Measurements from ENCODE around the gene RARS2. TPM values are rescaled to one million over a fixed set of nuclear protein-coding genes. Genes with fewer than 3 reads are reported as not detected.

The RARS2 gene
- total RNA-seq, 1 donor from 2014 or later = 18.3 TPM

- intact Hi-C loops (cut with DNase I) = no loop called here
- DNase-seq (ENCODE audit: missing footprints) (no peak), ATAC-seq (no peak)
These were observed 3.3 kb downstream of the RARS2 start for GRCh38 chr6:87586371-87587077.

GRCh38 chr6:87583822-87584221, 6.0 kb downstream of the RARS2 start:
- no peak for ATAC-seq
- intact Hi-C loops (cut with DNase I) = no loop called here
- no peak for DNase-seq (ENCODE audit: missing footprints)

GRCh38 chr6:87575423-87575822, 14.4 kb downstream of the RARS2 start:
- DNase-seq (ENCODE audit: missing footprints) (no peak), ATAC-seq (no peak)
- intact Hi-C loops (cut with DNase I) = no loop called here

- no peak for ATAC-seq
- intact Hi-C loops (cut with DNase I) = no loop called here
These were observed 15.5 kb downstream of the RARS2 start for GRCh38 chr6:87574237-87574804.

GRCh38 chr6:87573307-87574024, 16.3 kb downstream of the RARS2 start:
- DNase-seq (ENCODE audit: missing footprints) (no peak), ATAC-seq (no peak)
- intact Hi-C loops (cut with DNase I) = no loop called here

More at GRCh38 chr6:87574237-87574804, 15.5 kb downstream of the RARS2 start:
- DNase-seq (ENCODE audit: missing footprints) = no peak

- no peak for ATAC-seq
- DNase-seq (ENCODE audit: missing footprints) = no peak
- intact Hi-C loops (cut with DNase I) = no loop called here
These were observed 16.9 kb downstream of the RARS2 start for GRCh38 chr6:87572883-87573282.

- DNase-seq (ENCODE audit: missing footprints) (no peak), ATAC-seq (no peak)
- intact Hi-C loops (cut with DNase I) = no loop called here
These were observed 17.8 kb downstream of the RARS2 start for GRCh38 chr6:87572021-87572420.

- intact Hi-C loops (cut with DNase I) = no loop called here
- DNase-seq (ENCODE audit: missing footprints) = no peak
- ATAC-seq = no peak
These were observed 28.8 kb downstream of the RARS2 start for GRCh38 chr6:87561017-87561416.

GRCh38 chr6:87558446-87558845, 31.3 kb downstream of the RARS2 start:
- no peak for DNase-seq (ENCODE audit: missing footprints)
- ATAC-seq = no peak
- intact Hi-C loops (cut with DNase I) = no loop called here

- ATAC-seq (no peak), DNase-seq (ENCODE audit: missing footprints) (no peak)
- intact Hi-C loops (cut with DNase I) = no loop called here
These were observed 34.3 kb downstream of the RARS2 start for GRCh38 chr6:87555506-87555905.

- ATAC-seq = no peak
- intact Hi-C loops (cut with DNase I) = no loop called here
These were observed 36.5 kb downstream of the RARS2 start for GRCh38 chr6:87553159-87553765.

GRCh38 chr6:87551799-87552198, 38.0 kb downstream of the RARS2 start:
- DNase-seq (ENCODE audit: missing footprints) = no peak
- intact Hi-C loops (cut with DNase I) = no loop called here
- ATAC-seq = no peak

More at GRCh38 chr6:87553159-87553765, 36.5 kb downstream of the RARS2 start:
- no peak for DNase-seq (ENCODE audit: missing footprints)

- intact Hi-C loops (cut with DNase I) = no loop called here
- DNase-seq (ENCODE audit: missing footprints) (no peak), ATAC-seq (no peak)
These were observed 45.4 kb downstream of the RARS2 start for GRCh38 chr6:87544474-87544735.

GRCh38 chr6:87543696-87544473, 45.9 kb downstream of the RARS2 start:
- intact Hi-C loops (cut with DNase I) = no loop called here
- no peak for DNase-seq (ENCODE audit: missing footprints)
- ATAC-seq = no peak

GRCh38 chr6:87541744-87542143, 48.0 kb downstream of the RARS2 start:
- ATAC-seq (peak; percentile 65), DNase-seq (ENCODE audit: missing footprints) (no peak)
- intact Hi-C loops (cut with DNase I) = no loop called here

- no peak for ATAC-seq
- DNase-seq (ENCODE audit: missing footprints) = no peak
- intact Hi-C loops (cut with DNase I) = no loop called here
These were observed 48.7 kb downstream of the RARS2 start for GRCh38 chr6:87541041-87541440.

- intact Hi-C loops (cut with DNase I) = no loop called here
- no peak for DNase-seq (ENCODE audit: missing footprints)
- peak; percentile 42 for ATAC-seq
These were observed 49.2 kb downstream of the RARS2 start for GRCh38 chr6:87540539-87540938.

- intact Hi-C loops (cut with DNase I) = no loop called here
- ATAC-seq = no peak
- DNase-seq (ENCODE audit: missing footprints) = no peak
These were observed 50.2 kb downstream of the RARS2 start for GRCh38 chr6:87539554-87539953.

GRCh38 chr6:87538510-87539260, 51.1 kb downstream of the RARS2 start:
- intact Hi-C loops (cut with DNase I) = no loop called here
- ATAC-seq = no peak
- no peak for DNase-seq (ENCODE audit: missing footprints)

Measured in Right ventricle myocardium inferior (tissue), 1 donor.